ENCODE measurements around the gene NDUFAF8.

Gene NDUFAF8

GRCh38 chr17:81237591-81238489, 1.3 kb upstream of the NDUFAF8 start:
- peak overlapping the region; percentile 72 for H3K4me2 ChIP-seq (ENCODE audit: low read depth, low read length, poor library complexity, severe bottlenecking)
- H3K27me3 ChIP-seq (ENCODE audit: low read length) = no peaks in the 10 kb centered on the region
- H3K4me3 ChIP-seq (ENCODE audit: insufficient read depth, low read length, poor library complexity, severe bottlenecking) = peak overlapping the region; percentile 86
- H4K20me1 ChIP-seq (ENCODE audit: low read depth, low read length) = no peaks in the 10 kb centered on the region
- H3K36me3 ChIP-seq (ENCODE audit: low read length) = no peaks in the 10 kb centered on the region
- H3K9ac ChIP-seq (ENCODE audit: low read length) = peak overlapping the region; percentile 84
- 0 out of 2 replicates have a peak, but pooled peaks cover 7% of the 10 kb centered on the region for H3F3A ChIP-seq (ENCODE audit: insufficient read depth)
- no peaks in the 10 kb centered on the region for H3K9me3 ChIP-seq (ENCODE audit: insufficient read depth, low read length)
- no peak overlapping the region for H3K27ac ChIP-seq (ENCODE audit: low read depth, low read length)
- no peak for TF ChIP-seq CTCF (IDR thresholded peaks at IDR 0.05; ENCODE audit: insufficient read depth, low read length, poor library complexity, severe bottlenecking)
- no peak for TF ChIP-seq EZH2phosphoT487 (conservative IDR thresholded peaks at IDR 0.05; ENCODE audit: low read length)
- H2AFZ ChIP-seq (ENCODE audit: low read depth, low read length, severe bottlenecking) = no peak overlapping the region
- peaks cover 32% of the 10 kb centered on the region for H3K79me2 ChIP-seq (ENCODE audit: insufficient read depth, low read length)
- no peaks in the 10 kb centered on the region for H3K9me2 ChIP-seq (replicated peaks; ENCODE audit: insufficient read depth, low read length)

GRCh38 chr17:81238490-81238814, 666 bp upstream of the NDUFAF8 start:
- Histone ChIP-seq H3K36me3 (ENCODE audit: low read length) (no peaks in the 10 kb centered on the region), H3K4me3 (ENCODE audit: insufficient read depth, low read length, poor library complexity, severe bottlenecking) (peak overlapping the region; percentile 86), H3K4me2 (ENCODE audit: low read depth, low read length, poor library complexity, severe bottlenecking) (peak overlapping the region; percentile 72), H3K27me3 (ENCODE audit: low read length) (no peaks in the 10 kb centered on the region), H3K9me2 (replicated peaks; ENCODE audit: insufficient read depth, low read length) (no peaks in the 10 kb centered on the region), H4K20me1 (ENCODE audit: low read depth, low read length) (no peaks in the 10 kb centered on the region), H2AFZ (ENCODE audit: low read depth, low read length, severe bottlenecking) (peak overlapping the region; percentile 8), H3K9me3 (ENCODE audit: insufficient read depth, low read length) (no peaks in the 10 kb centered on the region), H3K79me2 (ENCODE audit: insufficient read depth, low read length) (peaks cover 32% of the 10 kb centered on the region), H3K27ac (ENCODE audit: low read depth, low read length) (no peak overlapping the region), H3K9ac (ENCODE audit: low read length) (peak overlapping the region; percentile 84), H3F3A (ENCODE audit: insufficient read depth) (0 out of 2 replicates have a peak, but pooled peaks cover 7% of the 10 kb centered on the region)
- no peak for TF ChIP-seq CTCF (IDR thresholded peaks at IDR 0.05; ENCODE audit: insufficient read depth, low read length, poor library complexity, severe bottlenecking)
- no peak for TF ChIP-seq EZH2phosphoT487 (conservative IDR thresholded peaks at IDR 0.05; ENCODE audit: low read length)

GRCh38 chr17:81239714-81240555, 817 bp downstream of the NDUFAF8 start:
- TF ChIP-seq CTCF (IDR thresholded peaks at IDR 0.05; ENCODE audit: insufficient read depth, low read length, poor library complexity, severe bottlenecking) = no peak
- TF ChIP-seq EZH2phosphoT487 (conservative IDR thresholded peaks at IDR 0.05; ENCODE audit: low read length) = no peak
- H3K27me3 ChIP-seq (ENCODE audit: low read length) = no peaks in the 10 kb centered on the region
- H3K27ac ChIP-seq (ENCODE audit: low read depth, low read length) = peak overlapping the region; percentile 77
- no peaks in the 10 kb centered on the region for H4K20me1 ChIP-seq (ENCODE audit: low read depth, low read length)
- peak overlapping the region; percentile 74 for H3K4me2 ChIP-seq (ENCODE audit: low read depth, low read length, poor library complexity, severe bottlenecking)
- peak overlapping the region; percentile 85 for H3K9ac ChIP-seq (ENCODE audit: low read length)
- H3K79me2 ChIP-seq (ENCODE audit: insufficient read depth, low read length) = peaks cover 32% of the 10 kb centered on the region
- no peak overlapping the region for H2AFZ ChIP-seq (ENCODE audit: low read depth, low read length, severe bottlenecking)
- no peaks in the 10 kb centered on the region for H3K9me2 ChIP-seq (replicated peaks; ENCODE audit: insufficient read depth, low read length)
- H3K36me3 ChIP-seq (ENCODE audit: low read length) = no peaks in the 10 kb centered on the region
- H3K9me3 ChIP-seq (ENCODE audit: insufficient read depth, low read length) = no peaks in the 10 kb centered on the region
- H3F3A ChIP-seq (ENCODE audit: insufficient read depth) = 0 out of 2 replicates have a peak, but pooled peaks cover 7% of the 10 kb centered on the region
- H3K4me3 ChIP-seq (ENCODE audit: insufficient read depth, low read length, poor library complexity, severe bottlenecking) = peak overlapping the region; percentile 73
